Activated CD4-positive, alpha-beta T cell treated with anti-CD3 and anti-CD28 coated beads, Interleukin-2, amount 50 U/mL, for 16 hours (primary cell): Measurements from ENCODE around the gene WNT3.
"Not testable (repeated sequence)": the region's sequence is repeated elsewhere in the genome, so short reads cannot be mapped to it uniquely, and the experiment has no call there.

Experiments
- DNase-seq: peaks from one replicate; pipeline ENCODE4 v3.0.0-alpha.2; 2020

WNT3 gene

GRCh38 chr17:46759141-46759540, 59.4 kb downstream of the WNT3 start:
- DNase-seq = no peak

- DNase-seq = no peak
These were observed 59.9 kb downstream of the WNT3 start for GRCh38 chr17:46758614-46759013.

DNA sequence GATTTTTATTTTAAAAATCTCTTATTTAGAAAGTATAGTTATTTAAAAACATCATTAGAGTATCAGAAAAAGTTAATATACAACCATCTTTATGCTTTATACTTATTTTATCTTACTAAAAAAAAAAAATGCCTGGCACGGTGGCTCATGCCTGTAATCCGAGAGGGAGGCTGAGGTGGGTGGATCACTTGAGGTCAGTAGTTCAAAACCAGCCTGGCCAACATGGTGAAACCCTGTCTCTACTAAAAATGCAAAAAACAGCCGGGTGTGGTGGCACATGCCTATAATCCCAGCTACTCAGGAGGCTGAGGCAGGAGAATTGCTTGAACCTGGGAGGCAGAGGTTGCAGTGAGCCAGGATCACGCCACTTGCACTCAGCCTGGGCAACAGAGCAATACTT, 60.9 kb downstream of the WNT3 start:
- not testable (repeated sequence) for DNase-seq

DNA sequence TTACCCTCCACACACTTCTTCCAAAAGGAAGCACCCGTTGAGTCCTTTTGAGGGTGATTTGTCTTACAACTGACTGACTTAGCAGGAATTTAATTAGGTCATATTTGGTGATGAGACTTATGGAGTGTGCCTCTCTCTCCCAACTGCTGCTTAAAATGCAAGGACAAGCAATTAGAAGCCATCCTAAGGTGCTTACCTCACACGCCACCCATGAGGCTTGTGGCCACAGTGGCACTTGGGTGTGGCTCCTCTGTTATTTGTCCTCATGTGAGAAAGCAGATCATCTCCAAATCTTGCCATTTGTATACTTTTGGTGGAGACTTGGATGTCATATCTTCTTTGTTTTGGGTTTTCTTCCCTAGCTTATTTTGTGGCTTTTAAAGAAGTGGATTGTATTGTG, 61.6 kb downstream of the WNT3 start:
- DNase-seq = no peak

DNA sequence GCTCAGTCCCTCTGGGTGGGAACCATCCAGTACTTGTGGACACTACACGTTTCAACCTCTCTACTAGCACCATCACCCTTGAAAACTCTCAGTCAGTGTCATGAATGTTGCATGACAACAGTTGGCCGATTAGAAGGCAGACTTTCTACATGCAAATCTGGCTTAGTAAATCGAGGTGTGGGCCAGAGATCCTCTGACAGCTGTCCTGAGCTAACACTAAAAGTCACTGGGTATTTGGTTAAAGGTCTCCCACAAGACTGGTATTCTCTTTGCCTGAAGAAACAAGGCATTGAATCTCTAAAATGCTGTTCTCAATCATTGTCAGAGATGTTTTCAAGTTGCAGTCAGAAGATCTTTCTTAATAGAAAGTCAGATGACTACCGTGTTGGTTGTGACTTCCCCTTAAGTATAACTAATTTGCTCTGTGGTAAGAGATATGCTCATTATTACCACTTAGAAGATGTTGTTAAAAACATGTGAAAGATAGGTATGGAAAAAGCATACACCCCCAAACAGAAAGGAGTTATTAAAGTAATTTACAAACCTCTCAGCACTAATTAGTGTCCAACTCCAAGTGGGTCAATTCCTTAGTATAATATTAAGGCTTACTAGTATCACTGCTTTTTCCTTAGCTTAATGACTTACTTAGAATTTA, 62.3 kb downstream of the WNT3 start:
- no peak for DNase-seq

- DNase-seq = no peak
These were observed 64.7 kb downstream of the WNT3 start for GRCh38 chr17:46753776-46754175.

DNA sequence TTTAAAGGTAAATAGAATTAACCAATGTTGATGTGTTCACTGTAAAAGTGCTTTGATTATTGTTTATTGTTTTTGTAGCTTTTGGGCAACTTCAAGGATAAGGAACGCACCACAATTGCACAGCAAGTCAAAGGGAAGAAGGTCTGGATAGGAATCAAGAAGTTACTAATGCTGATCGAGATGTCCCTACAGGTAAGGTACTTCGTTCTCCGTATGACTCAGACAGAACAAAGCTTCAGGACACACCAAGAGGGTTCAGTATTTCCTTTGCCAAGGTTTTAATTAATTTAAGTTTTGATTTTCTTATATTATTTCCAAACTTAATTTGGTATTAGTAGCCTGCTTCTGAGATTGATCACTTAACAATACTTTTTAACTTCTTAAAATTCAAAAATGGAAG, 67.1 kb downstream of the WNT3 start:
- DNase-seq = no peak

DNA sequence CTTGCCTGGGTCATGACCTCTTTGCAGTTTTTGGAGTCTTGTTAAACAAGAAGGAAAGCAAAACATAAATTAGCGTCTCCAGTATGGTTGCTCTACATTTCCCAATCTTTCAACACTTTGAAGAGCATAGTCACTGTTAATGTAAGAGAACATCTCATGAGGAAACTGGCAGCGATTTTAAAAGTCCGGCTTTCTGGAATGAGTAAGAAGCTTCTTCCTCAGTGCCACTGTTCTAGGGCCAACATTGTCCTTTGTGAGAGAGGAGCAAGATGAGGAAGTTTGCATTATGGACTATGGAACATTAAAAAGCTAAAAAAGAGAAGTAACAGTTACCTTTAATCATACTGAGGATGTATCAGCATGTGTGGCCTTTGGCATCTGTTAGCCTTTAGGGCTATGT, 73.1 kb downstream of the WNT3 start:
- no peak for DNase-seq

DNA sequence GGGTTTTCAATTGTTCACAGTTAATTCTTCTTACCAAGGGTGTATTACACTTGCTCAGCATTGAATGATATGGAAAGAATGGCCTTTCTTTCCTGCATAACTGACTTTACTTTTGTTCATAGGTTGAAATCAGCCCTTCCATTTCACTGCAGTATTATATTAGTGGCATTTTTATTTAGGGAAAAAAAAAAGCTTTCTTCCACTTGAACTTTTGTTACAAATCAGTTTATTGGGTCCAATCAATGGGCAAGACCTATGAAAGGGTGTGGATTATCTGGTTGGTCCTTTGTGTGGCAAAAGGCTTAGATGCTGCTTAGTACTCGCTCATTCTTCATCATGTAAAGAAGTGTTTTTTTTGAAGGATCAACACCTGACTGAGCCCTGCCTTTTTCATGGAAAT, 74.1 kb downstream of the WNT3 start:
- no peak for DNase-seq

- no peak for DNase-seq
These were observed 75.8 kb downstream of the WNT3 start for GRCh38 chr17:46742565-46743270.

DNA sequence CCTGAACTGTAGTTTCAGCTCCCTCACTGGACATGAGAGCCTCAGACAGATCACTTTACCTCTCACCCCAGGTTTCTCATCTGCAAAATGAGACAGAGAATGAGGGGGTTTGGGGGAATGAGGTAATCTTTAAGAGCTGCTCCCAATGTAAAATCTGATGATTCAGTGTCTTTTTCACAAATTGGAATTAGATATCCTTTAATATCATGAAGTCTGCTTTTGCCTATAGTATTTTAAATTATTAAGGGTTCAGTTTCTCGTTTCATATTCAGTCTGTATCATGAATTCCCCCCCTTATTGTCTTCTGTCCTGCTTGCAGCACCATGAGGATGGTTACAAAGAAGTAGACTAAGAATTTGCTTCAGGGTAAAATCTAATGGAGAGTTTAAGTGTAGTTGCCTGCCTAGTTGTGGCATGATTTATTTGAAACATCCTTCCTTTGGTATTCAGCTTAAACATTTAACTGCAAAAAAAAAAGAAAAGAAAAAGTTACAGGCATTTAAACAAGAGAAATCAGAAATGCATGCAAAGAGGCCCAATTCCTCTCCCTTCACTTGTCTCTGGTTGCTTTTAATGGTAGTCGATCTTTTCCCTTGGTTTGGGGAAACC, 77.3 kb downstream of the WNT3 start:
- DNase-seq = no peak

DNA sequence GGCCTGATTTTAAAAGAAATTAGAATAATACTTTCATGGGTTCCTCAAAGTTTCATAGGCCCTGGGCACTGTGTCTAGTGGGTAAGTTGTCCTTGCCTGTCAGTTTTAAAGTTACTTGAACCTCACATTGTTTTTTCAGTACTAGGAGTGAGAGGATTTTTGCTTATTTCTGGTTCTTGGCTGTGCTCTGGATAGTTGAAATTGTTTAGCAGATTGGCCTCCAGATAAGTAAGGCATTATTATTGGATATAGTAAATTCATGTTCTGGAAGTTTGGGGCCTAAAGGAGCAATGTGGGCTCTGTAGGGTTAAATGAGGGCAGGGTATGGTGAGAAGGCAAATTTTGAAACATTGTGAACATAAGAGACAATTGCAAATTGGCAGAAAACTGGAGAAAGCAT, 78.5 kb downstream of the WNT3 start:
- no peak for DNase-seq

GRCh38 chr17:46738544-46738943, 79.9 kb downstream of the WNT3 start:
- DNase-seq = no peak

DNA sequence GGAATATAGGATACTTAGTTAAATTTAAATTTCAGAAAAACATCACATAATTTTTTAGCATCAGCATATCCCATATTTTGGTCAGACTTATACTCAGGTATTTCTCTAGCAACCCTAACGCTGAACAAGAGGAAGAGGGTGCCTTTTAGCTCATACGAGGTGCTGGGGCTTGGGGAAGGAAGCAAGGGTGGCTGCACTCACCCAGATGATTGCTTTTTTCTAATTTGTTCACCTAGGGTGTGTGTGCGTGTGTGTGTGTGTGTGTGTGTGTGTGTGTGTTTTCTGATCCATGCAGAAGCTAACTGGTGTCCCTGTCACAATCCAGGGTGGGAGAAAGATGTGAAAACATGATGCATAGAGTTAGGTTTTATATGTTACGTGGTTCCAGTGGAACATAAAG, 81.2 kb downstream of the WNT3 start:
- DNase-seq = no peak

- DNase-seq = no peak
These were observed 82.4 kb downstream of the WNT3 start for GRCh38 chr17:46736100-46736499.

DNA sequence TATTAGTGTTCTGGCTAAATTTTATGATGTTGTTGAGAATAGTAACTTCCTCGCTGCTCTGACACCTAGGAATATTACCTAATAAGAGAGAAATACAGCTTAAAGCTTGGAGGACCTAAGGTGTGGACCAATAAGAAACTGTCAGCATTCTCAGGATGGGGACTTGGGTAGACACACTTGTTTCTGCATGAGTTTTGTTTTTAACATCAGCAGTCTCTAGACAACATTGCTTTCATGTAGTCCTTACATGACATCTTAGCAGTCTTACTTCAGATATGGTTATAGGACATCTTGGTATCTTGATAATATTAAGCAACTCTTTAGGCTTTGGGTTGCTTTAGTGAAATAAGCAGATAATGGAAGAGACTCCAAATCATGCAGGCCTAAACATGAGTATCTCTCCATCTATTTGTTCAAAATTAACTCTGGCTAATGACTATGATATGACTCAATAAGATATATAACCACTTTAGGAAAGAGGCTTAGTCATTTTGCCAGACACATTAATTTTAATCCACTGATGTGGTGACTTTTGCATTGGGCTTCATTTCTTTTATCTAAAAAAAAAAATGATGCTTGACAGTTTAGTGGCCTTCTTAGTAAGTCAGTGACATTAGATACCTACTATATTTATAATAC, 84.5 kb downstream of the WNT3 start:
- no peak for DNase-seq

DNA sequence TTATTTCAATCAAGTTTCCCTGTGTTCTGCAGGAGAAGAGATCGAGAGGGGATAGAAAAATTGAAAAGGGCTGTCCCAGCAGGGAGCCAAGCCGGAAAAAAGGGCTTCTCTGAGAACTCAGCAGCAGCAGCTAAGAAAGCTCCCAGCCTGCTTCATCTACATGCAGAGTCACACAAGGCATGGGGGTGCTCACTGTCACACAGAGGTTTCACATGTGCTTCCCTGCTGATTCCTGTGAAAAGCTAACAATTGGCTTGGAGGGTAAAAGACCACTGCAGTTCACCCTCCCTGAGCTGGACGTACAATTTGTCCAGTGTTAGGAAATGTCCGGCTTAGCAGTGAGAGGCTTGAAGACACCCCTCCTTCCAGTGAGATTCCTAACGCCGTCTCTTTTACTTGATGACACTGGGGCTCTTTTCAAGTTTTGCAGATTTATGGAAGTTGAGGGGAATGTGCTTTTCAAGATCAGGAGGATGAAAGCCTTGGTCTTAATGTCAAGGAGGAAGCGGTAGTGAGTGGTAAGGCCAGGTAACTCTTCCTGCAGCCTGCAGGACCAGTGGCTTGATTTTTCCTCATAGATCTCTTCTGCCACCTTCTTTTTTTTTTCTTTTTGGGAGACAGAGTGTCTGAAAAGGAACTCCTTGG, 85.6 kb downstream of the WNT3 start:
- no peak for DNase-seq

GRCh38 chr17:46732160-46732559, 86.3 kb downstream of the WNT3 start:
- no peak for DNase-seq

GRCh38 chr17:46730679-46731078, 87.8 kb downstream of the WNT3 start:
- DNase-seq = no peak

DNA sequence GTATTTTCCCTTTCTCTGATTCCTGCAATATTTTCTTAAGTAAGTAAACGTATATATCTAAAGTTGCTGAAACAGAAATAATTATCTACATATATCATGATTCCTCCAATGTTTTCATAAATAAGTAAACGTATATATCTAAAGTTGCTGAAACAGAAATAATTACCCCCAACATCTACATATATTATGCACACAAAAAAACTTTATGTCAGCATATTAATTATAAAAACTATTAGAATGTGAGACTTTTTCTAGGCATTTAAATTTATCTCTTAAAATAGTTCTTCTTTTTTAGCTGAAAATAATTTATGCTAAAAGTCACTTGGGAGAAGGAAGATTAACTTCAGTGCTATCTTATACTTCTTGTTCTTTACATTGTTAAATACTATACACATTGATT, 88.5 kb downstream of the WNT3 start:
- no peak for DNase-seq

- no peak for DNase-seq
These were observed 90.7 kb downstream of the WNT3 start for GRCh38 chr17:46727572-46728348.

GRCh38 chr17:46726206-46726605, 92.3 kb downstream of the WNT3 start:
- DNase-seq = no peak
